Activated gamma-delta T cell treated with Interleukin-2 at 50 U/mL for 16 hours (primary cell): ENCODE measurements around the gene LPP.

Experiments
- DNase-seq: peaks from one replicate; pipeline ENCODE4 v3.0.0-alpha.2; 2020

The LPP gene

DNA sequence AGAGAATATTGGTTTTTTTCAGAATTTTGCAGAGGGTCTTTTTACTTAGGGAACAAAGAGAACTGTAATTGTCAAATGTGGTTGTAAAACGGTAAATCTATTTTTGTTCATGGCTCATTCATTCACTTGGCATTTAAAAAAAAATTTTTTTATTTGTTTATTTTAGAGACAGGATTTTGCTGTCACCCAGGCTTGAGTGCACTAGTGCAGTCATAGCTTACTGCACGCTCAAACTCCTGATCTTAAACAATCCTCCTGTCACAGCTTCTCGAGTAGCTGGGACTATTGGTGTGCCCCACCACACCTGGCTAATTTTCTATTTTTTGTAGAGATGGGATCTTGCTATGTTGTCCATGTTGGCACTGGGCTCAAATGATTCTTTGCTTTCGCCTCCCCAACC is 301.8 kb downstream of the LPP start:
- no peak for DNase-seq

DNA sequence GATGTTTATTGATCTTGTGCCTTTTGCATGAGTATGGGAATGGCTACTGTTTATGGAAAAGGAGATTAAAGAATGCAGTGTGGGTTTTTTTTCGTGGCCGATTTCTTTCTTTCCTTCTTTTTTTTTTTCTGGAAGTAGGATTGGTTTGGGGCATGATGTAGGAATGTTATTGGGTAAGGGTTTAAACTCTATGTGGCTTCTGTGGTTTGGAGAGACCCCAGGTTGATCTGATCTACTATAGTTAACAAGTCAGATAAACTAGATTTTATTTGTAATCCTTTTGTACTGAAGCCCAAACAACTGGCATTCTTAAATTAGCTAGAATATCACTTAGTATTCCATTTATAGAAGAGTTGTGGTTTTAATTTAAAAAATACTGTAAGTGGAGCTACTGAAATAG is 304.8 kb downstream of the LPP start:
- no peak for DNase-seq

GRCh38 chr3:188465311-188465710 is 311.4 kb downstream of the LPP start:
- no peak for DNase-seq

DNA sequence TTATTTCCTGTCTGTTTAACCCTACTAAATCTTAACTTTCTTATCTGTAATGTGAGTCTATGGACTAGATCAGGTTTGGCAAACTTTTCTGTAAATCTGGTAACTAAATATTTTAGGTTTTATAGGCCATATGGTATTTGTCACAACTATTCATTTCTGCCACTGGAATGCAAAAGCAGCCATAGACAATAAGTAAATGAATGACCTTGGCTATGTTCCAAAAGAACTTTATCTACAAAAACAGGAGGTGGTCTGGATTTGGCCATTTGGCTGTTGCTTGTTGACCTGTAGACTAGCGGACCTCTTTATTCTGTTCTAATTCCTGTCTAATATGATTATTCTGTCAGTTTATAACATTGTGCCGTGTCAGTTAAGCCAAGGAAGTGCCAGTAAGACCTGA is 314.2 kb downstream of the LPP start:
- DNase-seq = no peak

DNA sequence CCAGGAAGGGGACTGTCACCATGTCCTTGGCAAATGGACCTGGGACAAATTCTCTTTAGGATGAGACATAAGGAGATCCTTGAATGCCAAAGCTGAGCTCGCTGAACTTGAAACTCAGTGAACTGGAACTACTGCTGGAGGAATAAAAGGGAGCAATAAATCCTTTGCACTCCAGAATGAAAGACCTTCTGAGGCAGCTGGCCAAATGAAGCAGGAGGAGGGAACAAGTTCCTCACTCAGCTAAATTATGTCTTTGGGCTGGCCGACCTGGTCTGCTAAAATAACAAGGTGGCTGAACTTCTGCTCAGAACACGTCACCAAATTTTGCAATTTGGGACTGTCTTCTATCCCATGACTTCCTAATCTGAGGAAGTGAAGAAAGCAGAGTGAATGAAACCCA is 314.7 kb downstream of the LPP start:
- no peak for DNase-seq

DNA sequence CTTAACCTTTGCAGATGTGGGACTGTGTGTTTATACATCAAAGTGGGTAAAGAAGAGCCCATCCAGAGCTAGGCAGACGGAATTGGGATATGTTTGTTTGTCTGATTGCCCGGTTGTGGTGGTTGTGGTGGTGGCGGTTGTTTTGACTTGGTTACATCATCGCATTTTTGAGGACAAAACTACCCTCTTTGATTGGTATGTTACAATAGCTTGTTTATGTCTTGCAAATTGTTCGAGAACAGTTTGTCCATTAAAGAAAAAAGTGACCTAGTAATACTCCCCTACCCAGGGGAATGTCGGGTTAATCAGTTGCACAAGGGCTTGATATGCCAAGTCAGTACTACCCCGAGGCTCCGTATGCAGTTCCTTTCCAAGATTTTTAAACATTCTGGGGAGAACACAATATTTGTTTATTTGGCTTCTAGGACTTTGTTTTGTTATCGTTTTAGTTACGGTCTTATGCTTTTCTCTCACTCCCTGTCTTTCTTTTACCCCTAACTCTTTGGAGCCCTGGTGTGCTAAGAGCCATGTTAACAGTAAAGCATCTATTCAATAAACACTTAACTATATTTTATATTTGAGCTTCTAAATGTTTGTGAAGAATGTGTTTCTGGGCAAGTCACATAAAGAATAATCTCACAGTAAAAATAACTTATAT is 315.4 kb downstream of the LPP start:
- no peak for DNase-seq

DNA sequence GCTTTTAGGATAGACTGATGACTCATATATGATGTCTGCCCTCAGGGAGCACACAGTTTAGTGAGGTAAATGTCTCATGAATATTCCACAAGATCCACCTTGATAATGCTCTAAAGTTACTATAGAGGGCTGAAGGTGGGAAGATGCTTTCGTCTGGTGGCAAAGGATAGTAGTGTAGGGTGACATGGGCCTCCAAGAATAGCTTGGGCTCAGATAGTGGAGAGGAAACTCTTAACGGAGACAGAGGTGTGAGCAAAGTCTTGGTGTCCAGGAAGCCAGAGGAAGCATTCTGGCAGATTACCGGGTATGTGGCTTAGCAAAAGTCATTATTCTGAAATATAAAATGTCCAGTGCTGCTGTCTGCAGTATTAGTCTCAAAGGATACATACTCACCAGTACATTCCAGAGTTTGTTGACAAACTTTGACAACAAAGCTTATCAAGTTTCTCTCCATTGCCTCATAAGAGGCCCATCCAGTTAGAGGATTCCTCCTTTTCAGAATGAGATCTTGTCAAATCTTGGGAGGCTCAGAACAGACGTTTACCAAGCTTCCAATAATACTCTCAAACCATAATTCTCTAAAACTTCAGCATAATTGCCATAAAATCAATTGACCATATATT is 316.7 kb downstream of the LPP start:
- no peak for DNase-seq

DNA sequence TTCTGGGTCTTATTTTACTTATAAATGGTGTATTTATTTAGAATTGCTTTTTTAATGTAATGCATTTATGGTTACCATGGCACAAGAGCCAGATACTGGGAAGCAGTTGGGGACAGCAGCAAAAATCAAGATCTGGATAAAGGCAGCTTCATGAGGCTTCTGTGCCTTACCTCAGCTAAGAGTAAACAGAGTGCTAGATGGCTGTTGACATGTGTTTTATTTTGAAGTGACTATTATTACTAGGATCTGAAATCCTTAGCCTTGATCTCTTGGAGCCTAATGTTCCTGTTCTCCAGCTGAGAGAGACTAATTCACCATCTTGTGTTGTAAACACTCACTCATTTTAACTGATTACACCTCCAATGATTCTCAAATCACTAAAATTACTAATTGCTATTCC is 317.8 kb downstream of the LPP start:
- DNase-seq = no peak

DNA sequence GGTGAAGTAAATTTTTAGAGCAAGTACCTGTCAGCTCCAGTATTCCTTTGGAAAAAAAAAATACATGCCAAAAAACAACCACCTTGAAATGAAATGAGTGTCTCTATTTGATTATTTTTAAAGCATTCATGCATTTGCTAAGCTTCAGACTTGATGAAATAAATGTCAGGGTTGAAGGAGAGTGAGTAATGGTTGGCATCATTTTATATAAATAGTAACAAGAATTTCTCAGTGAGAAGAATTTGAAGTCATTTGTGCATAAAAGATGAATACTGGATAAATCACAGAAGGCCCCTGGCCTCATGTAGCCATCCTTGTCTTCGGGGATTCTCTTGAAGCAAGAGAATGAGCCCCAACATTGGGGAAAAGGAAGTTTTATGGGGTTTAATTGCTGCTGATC is 318.4 kb downstream of the LPP start:
- DNase-seq = no peak

GRCh38 chr3:188473045-188473444 is 319.1 kb downstream of the LPP start:
- no peak for DNase-seq

DNA sequence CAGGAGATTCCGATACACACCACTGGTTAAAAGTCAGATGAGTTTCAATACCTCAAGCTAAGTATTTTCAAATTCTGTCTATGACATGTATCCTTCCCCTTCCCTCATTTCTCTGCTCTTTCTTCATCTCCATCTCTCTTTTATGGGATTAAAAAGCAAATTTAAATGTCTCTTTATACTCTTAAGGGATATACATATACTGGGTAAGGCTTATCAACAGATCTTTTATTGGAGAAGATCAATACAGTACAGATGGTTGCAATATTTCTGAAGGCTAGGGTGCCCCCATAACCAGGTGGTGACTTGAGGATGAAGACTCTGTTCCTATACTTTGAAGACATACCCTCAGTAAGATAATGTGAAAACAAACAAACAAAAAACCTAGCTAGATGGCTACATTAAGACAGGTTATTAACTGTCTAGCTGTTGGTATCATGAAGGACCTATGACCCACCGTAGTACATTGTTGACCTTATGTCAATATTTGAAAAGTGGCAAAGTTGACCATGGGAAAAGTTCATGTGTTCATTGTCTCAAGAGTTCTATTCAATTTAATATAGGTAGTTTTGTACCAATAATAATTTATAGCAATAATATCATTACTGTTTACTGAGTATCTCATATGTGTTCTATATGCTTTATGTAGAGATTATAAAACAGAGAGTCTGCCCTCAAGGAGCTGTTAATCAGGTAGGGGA is 319.8 kb downstream of the LPP start:
- DNase-seq = no peak

DNA sequence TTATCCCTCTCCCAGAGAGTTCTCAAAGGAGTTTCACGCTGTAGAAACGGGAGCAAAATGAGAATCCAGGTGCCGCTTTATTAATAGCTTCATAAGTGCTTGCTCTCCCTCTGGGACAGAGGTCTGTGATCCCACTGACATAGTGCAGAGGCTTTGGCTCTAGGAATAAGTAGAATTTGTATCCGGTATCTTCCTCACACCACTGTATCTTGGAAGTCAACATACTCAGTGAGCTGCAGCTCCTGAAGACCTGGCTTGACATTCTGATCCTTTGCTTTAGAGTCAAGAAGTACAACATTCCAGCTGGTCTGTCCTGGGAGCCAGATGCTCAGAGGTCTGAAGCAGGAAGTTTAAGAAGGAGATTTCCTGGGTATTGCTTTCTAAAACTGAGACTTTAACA is 323.0 kb downstream of the LPP start:
- no peak for DNase-seq

DNA sequence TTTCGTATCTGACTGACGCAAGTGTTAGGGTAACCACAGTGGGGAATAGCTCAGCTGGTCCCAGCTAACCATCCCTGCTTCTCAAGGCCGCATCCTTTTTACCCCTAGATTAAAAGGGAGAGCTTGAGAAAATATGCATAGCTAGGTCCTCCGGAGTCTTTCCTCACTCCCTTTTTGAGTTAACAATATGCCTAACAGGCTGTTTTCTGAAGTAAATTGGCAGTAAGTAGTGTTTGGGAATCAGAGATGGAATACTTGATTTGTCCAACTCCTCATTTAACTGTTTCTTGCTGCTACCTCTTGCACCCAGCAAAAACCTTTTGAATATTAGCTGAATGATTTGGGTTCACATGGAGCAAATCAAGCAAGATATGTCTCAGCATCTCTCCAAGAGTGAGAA is 326.1 kb downstream of the LPP start:
- no peak for DNase-seq

DNA sequence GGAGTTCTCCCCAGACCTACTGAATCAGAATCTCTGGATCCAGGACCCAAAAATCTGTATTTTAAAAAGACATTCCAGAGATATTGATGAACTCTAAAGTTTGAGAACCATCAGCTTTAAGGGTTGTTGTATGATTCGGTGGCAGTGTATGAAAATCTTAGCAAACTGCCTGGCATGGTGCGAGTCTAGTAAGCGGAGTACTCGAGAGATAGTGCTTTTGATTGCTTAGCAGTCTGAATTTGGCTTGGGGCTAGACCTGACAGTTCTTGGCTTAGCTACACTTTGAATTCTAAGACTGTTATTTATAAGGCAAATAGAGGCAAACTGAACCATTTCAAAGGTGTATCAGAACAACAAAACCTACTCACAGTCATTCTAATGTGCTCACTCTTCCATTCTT is 329.0 kb downstream of the LPP start:
- DNase-seq = no peak

- DNase-seq = no peak
Observed at GRCh38 chr3:188486126-188486525, 332.2 kb downstream of the LPP start.

GRCh38 chr3:188486952-188487351 is 333.0 kb downstream of the LPP start:
- DNase-seq = no peak

- DNase-seq = no peak
Observed at GRCh38 chr3:188487652-188488051, 333.7 kb downstream of the LPP start.

DNA sequence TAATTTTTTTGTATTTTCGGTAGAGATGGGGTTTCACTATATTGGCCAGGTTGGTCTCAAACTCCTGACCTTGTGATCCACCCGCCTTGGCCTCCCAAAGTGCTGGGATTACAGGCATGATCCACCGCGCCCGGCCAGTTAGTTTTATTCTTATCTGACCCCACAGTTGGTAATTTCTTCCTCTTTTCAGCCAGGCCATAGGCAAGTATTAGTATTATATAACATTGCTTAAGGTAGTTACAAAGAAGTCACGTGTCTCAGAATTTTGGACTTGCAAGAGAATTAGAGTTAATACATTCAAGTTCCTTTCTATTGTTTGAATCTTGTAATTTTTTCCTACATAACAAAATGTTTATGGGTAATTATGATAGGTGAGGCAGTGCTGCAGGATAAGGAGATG is 334.8 kb downstream of the LPP start:
- no peak for DNase-seq

GRCh38 chr3:188489639-188490405 is 335.9 kb downstream of the LPP start:
- DNase-seq = no peak

DNA sequence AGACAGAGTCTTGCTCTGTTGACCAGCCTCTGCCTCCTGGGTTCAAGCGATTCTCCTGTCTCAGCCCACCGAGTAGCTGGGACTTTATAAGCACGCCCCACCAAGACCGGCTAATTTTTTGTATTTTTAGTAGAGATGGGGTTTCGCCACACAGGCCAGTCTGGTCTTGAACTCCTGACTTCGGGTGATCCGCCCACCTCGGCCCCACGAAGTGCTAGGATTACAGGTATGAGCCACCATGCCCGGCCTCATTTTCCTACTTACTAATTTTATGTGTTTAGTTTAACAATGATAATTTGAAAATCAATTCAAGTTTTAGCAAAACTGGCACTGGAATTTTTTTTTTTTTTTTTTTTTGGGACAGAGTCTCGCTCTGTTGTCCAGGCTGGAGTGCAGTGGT is 336.5 kb downstream of the LPP start:
- no peak for DNase-seq

DNA sequence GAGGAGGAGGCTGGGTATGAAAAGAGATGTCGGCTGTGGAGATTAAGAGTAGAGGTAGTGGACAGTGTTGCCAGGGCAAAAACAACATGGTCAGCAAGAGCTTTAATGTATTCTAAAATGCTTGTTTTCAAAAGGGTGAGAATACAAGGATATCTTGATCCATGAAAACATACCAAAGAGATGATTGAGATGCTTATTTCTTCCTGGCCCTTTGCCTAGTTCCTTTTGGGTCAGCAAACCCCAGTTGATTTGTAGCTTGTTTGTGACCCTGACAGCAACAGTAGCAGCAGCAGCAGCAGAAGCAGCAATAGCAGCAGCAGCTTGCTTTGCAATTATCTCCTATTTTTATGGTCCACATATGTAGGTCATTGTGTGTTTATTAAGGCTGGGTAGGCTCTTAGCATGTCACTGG is 337.3 kb downstream of the LPP start:
- no peak for DNase-seq

GRCh38 chr3:188496390-188496789 is 342.4 kb downstream of the LPP start:
- DNase-seq = no peak

GRCh38 chr3:188497021-188497420 is 343.1 kb downstream of the LPP start:
- DNase-seq = no peak

DNA sequence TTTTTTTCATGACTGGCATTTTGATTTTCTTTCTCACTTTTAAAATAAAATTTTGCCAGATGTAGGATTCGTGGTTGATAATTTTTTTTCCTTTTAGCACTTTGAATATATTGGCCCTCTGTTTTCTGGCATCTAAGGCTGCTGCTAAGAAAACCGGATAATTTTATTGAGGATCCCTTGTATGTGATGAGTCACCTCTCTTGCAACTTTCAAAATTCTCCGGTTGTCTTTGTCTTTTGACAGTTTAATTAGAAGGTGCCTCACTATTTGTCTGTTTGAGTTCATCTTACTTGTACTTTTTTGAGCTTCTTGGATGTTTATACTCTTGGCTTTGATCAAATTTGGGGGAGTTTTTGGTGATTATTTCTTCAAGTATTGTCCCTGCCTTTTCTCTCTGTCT is 349.7 kb downstream of the LPP start:
- DNase-seq = no peak
